G401 (cell line): Measurements from ENCODE around the gene KCNT2. TPM values are rescaled to one million over a fixed set of nuclear protein-coding genes. Genes with fewer than 3 reads are reported as not detected.

ENCODE experiments used
- DNase-seq: peaks from one replicate; pipeline ENCODE4 v3.0.0-alpha.2; 2015; ENCODE audit warnings: low spot score
- in situ Hi-C: cut with HindIII; loops from 2 replicates; pipeline ENCODE4 v1.10.0; 2016; ENCODE audit warnings: low sequenced_read_pairs, mixed read lengths
- total RNA-seq: library from RNA; depleted of rRNA; stranded (reverse); fragments of >200 nt; shearing (Covaris generic); gene quantifications from 2 replicates; pipeline ENCODE4 v1.2.3, GENCODE V29; 2014

The KCNT2 gene
- total RNA-seq, 1 experiment from 2014 or later: 0.92 TPM

DNA sequence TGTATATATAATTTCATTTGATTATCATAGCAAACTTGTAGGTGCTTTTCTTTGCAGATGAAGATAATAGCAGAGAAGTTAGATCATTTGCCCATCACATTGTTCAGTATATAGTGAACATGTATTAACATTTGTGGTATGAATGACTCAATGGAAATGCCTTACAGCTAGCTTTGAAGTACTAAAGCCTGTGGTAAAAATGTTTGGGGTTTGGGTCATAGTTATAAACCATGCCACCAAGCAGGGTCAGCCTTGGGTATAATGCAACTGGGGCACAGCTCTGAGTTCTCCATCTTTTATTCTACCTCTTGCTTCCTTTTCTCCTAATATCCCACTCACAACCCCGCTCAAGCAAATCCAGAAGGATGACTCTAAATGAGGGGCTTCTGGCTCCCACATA, 141.6 kb downstream of the KCNT2 start:
- DNase-seq: no peak
- in situ Hi-C loops: no loop called here

DNA sequence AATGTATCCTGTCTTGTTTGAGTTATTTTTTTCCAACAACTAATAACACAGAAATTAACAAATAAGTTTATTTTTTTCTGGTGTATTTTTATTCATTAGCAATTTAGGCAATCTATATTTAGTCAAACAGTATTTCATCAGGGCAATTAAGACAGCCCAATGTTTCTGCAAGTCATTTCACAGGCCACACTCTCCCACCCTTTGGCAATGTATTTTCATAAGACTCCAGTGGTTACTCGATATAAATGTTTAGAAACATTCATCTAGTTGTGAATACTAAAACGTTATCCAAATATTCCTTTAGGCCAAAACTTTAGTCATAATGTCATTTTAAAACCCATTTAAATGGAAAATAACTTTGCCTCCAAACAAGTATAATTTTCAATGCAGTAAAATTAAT, 142.1 kb downstream of the KCNT2 start:
- DNase-seq: no peak
- in situ Hi-C loops: no loop called here

DNA sequence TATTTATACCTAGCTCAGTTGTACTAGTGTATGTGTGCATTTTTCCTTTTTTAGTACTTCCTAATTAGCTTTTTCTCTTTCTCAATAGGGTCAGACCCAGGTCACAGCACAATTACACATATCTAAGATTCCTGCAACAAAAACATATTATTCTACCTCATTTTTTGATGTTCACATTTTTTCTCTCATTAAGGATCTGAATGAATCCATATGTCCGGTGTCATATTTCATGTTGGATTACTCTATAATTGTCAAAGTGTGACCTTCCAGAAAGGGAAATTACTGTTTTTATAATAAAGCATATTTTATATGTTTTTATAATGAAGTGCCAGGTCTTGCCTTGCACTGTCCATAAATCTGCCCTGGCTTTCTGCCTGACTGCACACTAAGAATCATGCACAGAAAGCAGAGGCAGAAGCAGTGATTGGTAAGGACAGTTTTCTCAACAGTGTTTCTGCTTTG, 143.7 kb downstream of the KCNT2 start:
- DNase-seq: no peak
- in situ Hi-C loops: no loop called here

DNA sequence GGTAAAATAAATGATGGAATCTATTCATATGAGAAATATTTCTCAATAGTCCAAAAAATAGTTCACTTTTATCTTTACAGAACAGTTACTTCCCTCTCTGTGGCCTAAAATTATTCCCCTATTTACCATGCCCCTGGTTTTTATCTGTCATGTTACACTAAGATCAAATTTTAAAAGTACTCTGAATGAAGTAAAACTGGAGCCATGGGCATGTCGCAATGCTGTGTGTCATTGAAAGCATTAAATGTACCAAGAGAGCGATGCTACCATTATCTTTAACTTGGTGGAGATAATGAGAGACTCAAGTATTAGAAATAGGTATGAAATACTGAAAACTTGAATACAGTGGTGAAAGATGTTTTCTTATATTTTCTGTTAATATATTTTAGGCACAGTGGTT, 146.2 kb downstream of the KCNT2 start:
- in situ Hi-C loops: no loop called here

DNA sequence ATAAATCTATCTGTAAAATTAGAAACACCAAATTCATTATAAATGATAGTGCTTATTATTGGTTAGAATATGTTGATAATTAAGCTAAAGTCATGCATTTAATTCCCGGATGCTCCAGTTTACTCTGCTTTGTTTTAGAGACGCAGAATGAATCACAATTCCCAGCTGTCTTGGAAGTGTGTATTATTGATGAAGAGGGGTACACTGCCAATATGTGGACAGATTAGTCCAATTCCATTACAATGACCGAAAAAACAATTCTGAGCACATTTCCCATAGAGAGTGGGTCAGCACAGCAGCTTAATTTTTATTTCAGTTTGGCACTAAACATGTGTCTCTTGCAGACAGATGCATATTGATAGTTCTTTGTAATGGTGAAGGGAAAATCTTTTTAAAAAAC, 146.7 kb downstream of the KCNT2 start:
- in situ Hi-C loops: no loop called here
- DNase-seq: no peak

More for the DNA sequence above, 146.2 kb downstream of the KCNT2 start:
- no peak for DNase-seq

- in situ Hi-C loops: no loop called here
- no peak for DNase-seq
Observed at GRCh38 chr1:196459383-196459782, 148.9 kb downstream of the KCNT2 start.

- no peak for DNase-seq
- in situ Hi-C loops: no loop called here
Observed at GRCh38 chr1:196454792-196455191, 153.4 kb downstream of the KCNT2 start.

- in situ Hi-C loops: no loop called here
- no peak for DNase-seq
Observed at GRCh38 chr1:196451103-196451502, 157.1 kb downstream of the KCNT2 start.

- in situ Hi-C loops: no loop called here
- no peak for DNase-seq
Observed at GRCh38 chr1:196450143-196451095, 157.8 kb downstream of the KCNT2 start.

- in situ Hi-C loops: no loop called here
- no peak for DNase-seq
Observed at GRCh38 chr1:196449460-196449859, 158.8 kb downstream of the KCNT2 start.

- in situ Hi-C loops: no loop called here
- no peak for DNase-seq
Observed at GRCh38 chr1:196445775-196446174, 162.5 kb downstream of the KCNT2 start.

GRCh38 chr1:196444634-196445033, 163.6 kb downstream of the KCNT2 start:
- no peak for DNase-seq
- in situ Hi-C loops: no loop called here

- in situ Hi-C loops: no loop called here
- no peak for DNase-seq
Observed at GRCh38 chr1:196442366-196442765, 165.9 kb downstream of the KCNT2 start.

DNA sequence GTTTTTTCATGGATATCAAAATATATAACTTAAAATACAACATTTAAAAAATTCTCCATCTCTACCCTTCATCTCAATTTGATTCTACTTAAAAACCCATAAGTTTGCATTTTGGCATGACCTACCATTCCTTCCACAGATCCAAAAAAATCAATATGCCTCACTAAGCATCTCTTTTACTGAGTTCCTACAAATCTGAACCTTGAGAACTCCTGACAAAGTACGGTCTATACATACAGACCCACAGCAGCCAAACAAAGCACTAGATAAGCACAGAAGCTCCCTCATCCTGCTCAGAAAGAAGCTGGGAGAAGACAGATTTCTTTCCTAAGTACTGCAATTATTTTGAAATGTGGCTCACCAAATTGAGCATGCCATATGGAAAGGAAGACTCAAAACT, 167.5 kb downstream of the KCNT2 start:
- DNase-seq: no peak
- in situ Hi-C loops: no loop called here

DNA sequence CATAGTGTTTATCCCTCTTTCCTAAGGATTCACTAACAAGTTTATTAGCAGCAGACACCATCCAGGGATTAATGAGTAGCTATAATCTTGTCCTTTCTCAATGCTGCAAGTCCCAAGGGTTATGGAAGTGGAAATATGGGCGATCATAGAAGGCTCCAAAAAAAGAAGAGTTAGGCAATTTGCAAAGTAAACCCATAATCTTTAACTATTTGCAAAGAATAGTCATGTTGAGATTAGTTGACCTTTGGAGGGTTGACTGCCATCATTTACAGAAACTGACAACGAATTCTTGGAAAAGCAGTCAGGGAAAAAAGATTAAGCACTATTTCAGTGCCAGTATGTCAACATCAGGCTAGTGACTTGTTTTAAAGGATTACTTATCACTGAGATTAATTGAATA, 169.9 kb downstream of the KCNT2 start:
- in situ Hi-C loops: no loop called here
- no peak for DNase-seq

DNA sequence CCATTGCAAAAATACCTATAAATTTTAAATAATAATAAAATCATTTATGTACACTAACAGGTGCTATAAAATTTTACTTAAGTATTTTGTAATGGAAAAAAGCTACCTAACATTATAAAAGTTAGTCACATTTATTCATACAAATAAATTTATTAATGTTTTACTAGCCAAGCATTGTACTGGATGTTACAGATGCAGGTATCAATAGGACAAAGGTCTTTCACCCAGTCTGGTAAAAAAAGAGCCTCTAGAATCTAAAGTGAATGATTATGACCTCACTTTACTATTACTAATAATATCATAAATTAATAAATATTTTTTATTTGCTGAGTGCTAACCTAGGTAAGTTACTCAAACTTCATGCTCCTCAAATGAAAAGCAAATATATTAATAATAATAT, 170.6 kb downstream of the KCNT2 start:
- no peak for DNase-seq
- in situ Hi-C loops: no loop called here

GRCh38 chr1:196433000-196433399, 175.2 kb downstream of the KCNT2 start:
- no peak for DNase-seq
- in situ Hi-C loops: no loop called here

DNA sequence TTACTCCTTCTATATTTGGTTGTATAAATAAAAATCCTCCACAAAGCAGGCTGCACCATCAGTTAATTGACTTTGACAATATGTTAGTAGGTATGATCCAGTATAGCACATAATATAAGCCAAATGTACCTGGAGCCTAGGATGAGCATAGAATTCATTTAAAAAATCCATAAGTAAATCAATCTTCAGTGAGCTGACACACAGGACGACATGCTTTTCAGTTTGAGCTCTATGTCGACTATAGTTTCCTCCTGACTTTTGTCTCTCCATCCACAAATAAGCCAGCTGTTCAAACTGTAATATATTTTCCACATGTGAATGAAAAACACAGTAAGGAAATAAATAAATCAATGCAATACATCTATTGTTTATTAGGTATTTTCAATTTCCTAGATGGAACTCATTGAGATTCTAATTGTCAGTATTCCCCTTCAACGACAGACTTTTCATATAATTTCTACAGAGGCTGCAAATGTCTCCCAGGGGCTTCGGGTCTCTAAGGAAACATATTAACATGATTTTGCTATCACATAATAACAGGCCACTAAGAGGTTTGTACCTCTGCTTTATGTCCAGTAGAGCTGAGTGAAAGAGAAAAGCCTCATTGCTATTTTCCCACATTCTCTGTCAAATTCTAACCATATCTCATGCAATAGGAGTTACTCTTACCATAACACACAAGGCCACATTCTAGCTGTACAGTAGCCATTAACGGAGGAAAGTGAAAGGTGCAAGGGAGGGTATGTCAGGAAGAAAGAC, 180.1 kb downstream of the KCNT2 start:
- in situ Hi-C loops: no loop called here
- DNase-seq: no peak

GRCh38 chr1:196425513-196425912, 182.7 kb downstream of the KCNT2 start:
- in situ Hi-C loops: no loop called here
- no peak for DNase-seq

DNA sequence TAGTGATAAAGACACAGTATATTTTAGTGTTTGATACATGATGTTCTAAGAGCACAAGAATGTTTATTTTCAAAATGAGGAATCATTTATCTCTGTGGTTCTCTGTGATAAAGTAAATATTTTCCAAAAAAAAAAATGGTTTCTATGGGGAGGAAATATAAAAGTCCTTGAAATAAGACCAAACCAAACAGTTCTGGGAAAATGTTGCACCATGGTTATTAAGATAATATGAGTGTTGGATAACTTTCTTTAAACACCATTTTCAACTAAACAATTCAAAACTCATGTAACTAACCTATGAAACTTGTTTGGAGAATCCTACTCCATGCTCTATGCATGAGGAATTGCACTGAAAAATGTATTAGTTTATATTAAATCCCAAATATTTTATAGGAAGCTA, 184.6 kb downstream of the KCNT2 start:
- in situ Hi-C loops: no loop called here
- no peak for DNase-seq
